Choroid plexus epithelial cell (primary cell): ENCODE measurements around the gene LGALS7.
"Not testable (repeated sequence)": the region's sequence is repeated elsewhere in the genome, so short reads cannot be mapped to it uniquely, and the experiment has no call there.

ENCODE experiments used
- DNase-seq: peaks from one replicate; pipeline ENCODE4 v3.0.0-alpha.2; 2010; ENCODE audit warnings: low read depth
- H3K4me3 ChIP-seq: 2 replicates; pipeline ENCODE4 v1.5.1; 2011; ENCODE audit warnings: low read depth, mild to moderate bottlenecking, control low read depth, low read length, moderate library complexity
- TF ChIP-seq, protein P1 (sequence below): conservative IDR thresholded peaks from 2 replicates; pipeline ENCODE4 v1.5.1; 2011; ENCODE audit warnings: low read depth, mild to moderate bottlenecking, control low read depth, inconsistent platforms, low read length, moderate library complexity

The LGALS7 gene

GRCh38 chr19:38813323-38813722 is 40.0 kb upstream of the LGALS7 start:
- TF ChIP-seq, protein P1, sequence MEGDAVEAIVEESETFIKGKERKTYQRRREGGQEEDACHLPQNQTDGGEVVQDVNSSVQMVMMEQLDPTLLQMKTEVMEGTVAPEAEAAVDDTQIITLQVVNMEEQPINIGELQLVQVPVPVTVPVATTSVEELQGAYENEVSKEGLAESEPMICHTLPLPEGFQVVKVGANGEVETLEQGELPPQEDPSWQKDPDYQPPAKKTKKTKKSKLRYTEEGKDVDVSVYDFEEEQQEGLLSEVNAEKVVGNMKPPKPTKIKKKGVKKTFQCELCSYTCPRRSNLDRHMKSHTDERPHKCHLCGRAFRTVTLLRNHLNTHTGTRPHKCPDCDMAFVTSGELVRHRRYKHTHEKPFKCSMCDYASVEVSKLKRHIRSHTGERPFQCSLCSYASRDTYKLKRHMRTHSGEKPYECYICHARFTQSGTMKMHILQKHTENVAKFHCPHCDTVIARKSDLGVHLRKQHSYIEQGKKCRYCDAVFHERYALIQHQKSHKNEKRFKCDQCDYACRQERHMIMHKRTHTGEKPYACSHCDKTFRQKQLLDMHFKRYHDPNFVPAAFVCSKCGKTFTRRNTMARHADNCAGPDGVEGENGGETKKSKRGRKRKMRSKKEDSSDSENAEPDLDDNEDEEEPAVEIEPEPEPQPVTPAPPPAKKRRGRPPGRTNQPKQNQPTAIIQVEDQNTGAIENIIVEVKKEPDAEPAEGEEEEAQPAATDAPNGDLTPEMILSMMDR, result no peak
- H3K4me3 ChIP-seq, result no peak overlapping the region
- DNase-seq, result no peak

- H3K4me3 ChIP-seq, result no peak within 1 kb of the TSS
- TF ChIP-seq, protein P1, result no peak
- no peak for DNase-seq
Observed at GRCh38 chr19:38812841-38813320, 39.6 kb upstream of the LGALS7 start, which contains the start of gene LGALS4. Gene LGALS4, minus strand, starts transcription at chr19:38812945. Its CDS starts 59 bp downstream, at chr19:38812886.

- TF ChIP-seq, protein P1, result no peak
- no peak for DNase-seq
- H3K4me3 ChIP-seq, result no peak overlapping the region
Observed at GRCh38 chr19:38812009-38812840, 38.9 kb upstream of the LGALS7 start.

DNA sequence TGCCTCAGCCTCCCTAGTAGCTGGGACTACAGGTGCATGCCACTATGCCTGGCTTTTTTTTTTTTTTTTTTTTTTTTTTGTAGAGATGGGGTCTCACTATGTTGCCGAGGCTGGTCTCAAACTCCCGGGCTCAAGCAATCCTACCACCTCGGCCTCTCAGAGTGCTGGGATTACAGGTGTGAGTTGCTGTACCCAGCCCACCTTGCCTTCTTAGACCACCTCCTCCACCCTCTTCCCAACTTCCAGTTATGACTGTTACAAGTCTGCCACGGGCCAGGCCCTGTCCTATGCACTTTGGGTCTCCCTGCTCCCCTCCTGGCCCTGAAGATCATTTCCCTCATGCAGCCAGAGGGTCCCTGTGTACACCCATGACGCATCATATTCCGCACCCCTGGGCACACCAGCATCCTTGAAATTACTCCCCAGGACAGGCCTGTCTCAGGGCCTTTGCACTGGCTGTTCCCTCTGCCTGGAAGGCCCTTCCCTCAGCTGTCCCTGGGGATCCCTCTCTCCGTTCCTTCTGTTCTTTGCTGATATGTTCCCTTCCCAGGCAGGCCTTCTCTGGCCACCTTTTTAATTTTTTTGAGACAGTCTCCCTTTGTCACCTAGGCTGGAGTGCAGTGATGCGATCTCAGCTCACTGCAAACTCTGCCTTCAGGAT is 36.4 kb upstream of the LGALS7 start:
- no peak for DNase-seq
- no peak overlapping the region for H3K4me3 ChIP-seq
- TF ChIP-seq, protein P1, result no peak

DNA sequence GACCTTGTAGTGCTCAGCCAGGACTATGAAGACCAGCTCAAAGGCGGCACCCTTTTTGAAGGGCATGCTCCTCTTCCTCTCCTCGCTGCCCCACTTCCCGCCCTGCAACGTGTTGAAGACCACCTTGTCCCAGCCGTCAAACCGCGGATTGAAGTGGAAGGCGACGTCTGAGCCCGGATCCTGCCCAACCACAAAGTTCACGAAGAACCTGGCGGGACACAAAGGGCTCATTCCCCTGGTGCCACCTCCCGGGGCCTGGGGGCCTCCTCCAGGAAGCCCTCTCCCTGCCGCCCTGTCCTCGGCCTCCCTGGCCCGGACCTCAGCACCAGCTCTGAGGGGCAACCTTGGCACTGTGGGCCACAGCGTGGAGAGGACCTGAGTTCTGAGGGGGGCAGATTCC is 35.4 kb upstream of the LGALS7 start:
- TF ChIP-seq, protein P1, result no peak
- no peak overlapping the region for H3K4me3 ChIP-seq
- DNase-seq, result no peak

- not testable (repeated sequence) for H3K4me3 ChIP-seq, DNase-seq
Observed at GRCh38 chr19:38807374-38808098, 34.2 kb upstream of the LGALS7 start.

GRCh38 chr19:38806371-38806770 is 33.1 kb upstream of the LGALS7 start:
- TF ChIP-seq, protein P1, result no peak
- DNase-seq, result no peak
- H3K4me3 ChIP-seq, result no peak overlapping the region
